Ovary (tissue), 3 donors: ENCODE data around the gene HIVEP3.

Experiments
- POLR2A ChIP-seq: fragments of 450-650 bp; IDR thresholded peaks from one replicate; pipeline ENCODE4 v1.6.1; 2017; ENCODE audit warnings: antibody characterized with exemption, mild to moderate bottlenecking, moderate library complexity
- TF ChIP-seq, protein P1 (sequence below), 3 donors: fragments of 450-650 bp in 2 of 3; fragments of 200-600 bp in 1 of 3; IDR thresholded peaks; one replicate each; pipeline versions ENCODE4 v1.5.1 to v1.8.0; 2016 to 2022; ENCODE audit warnings: antibody characterized with exemption in 3 of 3, mild to moderate bottlenecking in 1 of 3
- donor health status: DM: no; HTN: no; CAD: no.

GRCh38 chr1:41507836-41508235, 410.9 kb downstream of the HIVEP3 start:
- TF ChIP-seq, protein P1, sequence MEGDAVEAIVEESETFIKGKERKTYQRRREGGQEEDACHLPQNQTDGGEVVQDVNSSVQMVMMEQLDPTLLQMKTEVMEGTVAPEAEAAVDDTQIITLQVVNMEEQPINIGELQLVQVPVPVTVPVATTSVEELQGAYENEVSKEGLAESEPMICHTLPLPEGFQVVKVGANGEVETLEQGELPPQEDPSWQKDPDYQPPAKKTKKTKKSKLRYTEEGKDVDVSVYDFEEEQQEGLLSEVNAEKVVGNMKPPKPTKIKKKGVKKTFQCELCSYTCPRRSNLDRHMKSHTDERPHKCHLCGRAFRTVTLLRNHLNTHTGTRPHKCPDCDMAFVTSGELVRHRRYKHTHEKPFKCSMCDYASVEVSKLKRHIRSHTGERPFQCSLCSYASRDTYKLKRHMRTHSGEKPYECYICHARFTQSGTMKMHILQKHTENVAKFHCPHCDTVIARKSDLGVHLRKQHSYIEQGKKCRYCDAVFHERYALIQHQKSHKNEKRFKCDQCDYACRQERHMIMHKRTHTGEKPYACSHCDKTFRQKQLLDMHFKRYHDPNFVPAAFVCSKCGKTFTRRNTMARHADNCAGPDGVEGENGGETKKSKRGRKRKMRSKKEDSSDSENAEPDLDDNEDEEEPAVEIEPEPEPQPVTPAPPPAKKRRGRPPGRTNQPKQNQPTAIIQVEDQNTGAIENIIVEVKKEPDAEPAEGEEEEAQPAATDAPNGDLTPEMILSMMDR (IDR thresholded peaks at IDR 0.05), result no peak
- TF ChIP-seq POLR2A, result no peak
